ENCODE data around the gene ZNF777.

GRCh38 chr7:149463500-149464161 lies 2.8 kb upstream of the ZNF777 start:
- TF ChIP-seq CTCF (IDR thresholded peaks at IDR 0.05) (no peak), POLR2AphosphoS5 (IDR thresholded peaks at IDR 0.05; ENCODE audit: low read depth, low read length) (no peak), SIN3A (IDR thresholded peaks at IDR 0.05; ENCODE audit: borderline replicate concordance, insufficient read depth, low read depth, low read length) (no peak), REST (IDR thresholded peaks at IDR 0.05; ENCODE audit: insufficient read depth in 1 of 2, low read depth in 2 of 2, low read length in 1 of 2) (no peak), TCF7L2 (IDR thresholded peaks at IDR 0.05; ENCODE audit: low read depth, low read length) (no peak)

Data from Panc1 (cell line).